ENCODE data around the gene GNAZ. TPM values are rescaled to one million over a fixed set of nuclear protein-coding genes. Genes with fewer than 3 reads are reported as not detected.

Gene GNAZ
- total RNA-seq, 8 experiments from 2014 or later = 3.5 to 47.0 (median 35.9) TPM

DNA sequence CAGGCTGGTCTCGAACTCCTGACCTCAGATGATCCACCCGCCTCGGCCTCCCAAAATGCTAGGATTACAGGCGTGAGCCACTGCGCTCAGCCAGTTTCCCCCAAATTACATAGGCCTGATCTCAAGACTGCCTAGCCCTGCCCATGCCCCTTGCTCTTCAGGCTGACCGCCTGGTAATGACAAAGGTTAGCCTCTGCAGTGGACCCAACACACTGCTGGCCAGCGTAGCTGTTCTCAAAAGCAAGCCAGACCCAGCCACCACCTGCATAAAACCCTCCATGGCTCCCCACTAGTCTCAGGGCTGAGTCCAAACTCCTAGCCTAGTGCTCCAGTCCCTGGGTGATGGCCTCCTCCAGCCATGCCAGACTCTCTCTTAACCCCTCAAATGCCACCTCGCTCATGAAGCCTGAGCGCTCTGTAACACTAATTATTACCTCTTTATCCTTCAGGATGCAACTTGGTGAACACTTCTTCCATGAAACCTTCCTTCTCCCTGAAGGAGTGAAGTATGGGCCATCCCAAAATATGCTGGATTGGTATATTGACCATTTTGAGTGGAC is 72.3 kb downstream of the GNAZ start:
- no peak for ATAC-seq (replicated peaks in 6 of 8)
- Histone ChIP-seq H3K27ac (peak overlapping the region; percentile 9 to 31), H3K4me3 (peak overlapping the region in 2 of 5 donors; percentile 18 to 33), H3K4me1 (replicated peaks in 1 of 2) (peaks cover 34 to 44% of the 10 kb centered on the region in 2 donors)
- in situ Hi-C loops (cut with MboI; ENCODE audit: low pct_unique_long_range_greater_than_20kb in 2 of 9, low sequenced_read_pairs in 9 of 9, unreplicated experiment in 9 of 9) = loop anchor here in 4 of 9 experiments (25.0 kb wide), 2 partner anchors 180 to 355 kb away; no protein-coding TSS in a partner anchor
- WGBS, 10 experiments = 90 to 100% (median 94%) methylated on average over 3 of the region's 9 CpGs; no CpG with 5 or more reads in 7 of the 10 experiments

- H3K27ac ChIP-seq = peak overlapping the region in 1 of 2 donors; percentile 31
Measured at GRCh38 chr22:23143119-23143518, 72.8 kb downstream of the GNAZ start.

GRCh38 chr22:23144432-23144831 is 74.1 kb downstream of the GNAZ start:
- WGBS, 10 experiments = 86 to 100% (median 100%) methylated on average over 1 to 4 of the region's 4 CpGs; no CpG with 5 or more reads in 3 of the 10 experiments
- H3K27ac ChIP-seq = peak overlapping the region in 1 of 2 donors; percentile 31
- H3K4me3 ChIP-seq = peak overlapping the region in 1 of 5 donors; percentile 24
- peaks cover 36 to 50% of the 10 kb centered on the region in 2 donors for H3K4me1 ChIP-seq (replicated peaks in 1 of 2)
- in situ Hi-C loops (cut with MboI; ENCODE audit: low pct_unique_long_range_greater_than_20kb in 2 of 9, low sequenced_read_pairs in 9 of 9, unreplicated experiment in 9 of 9) = loop anchor here in 4 of 9 experiments (25.0 kb wide), 2 partner anchors 182 to 357 kb away; no protein-coding TSS in a partner anchor
- ATAC-seq (replicated peaks in 6 of 8) = no peak

More at GRCh38 chr22:23143119-23143518, 72.8 kb downstream of the GNAZ start:
- no peak for ATAC-seq (replicated peaks in 6 of 8)
- 71 to 100% (median 100%) methylated on average over 1 of the region's 1 CpG; no CpG with 5 or more reads in 2 of the 10 experiments for WGBS, 10 experiments
- H3K4me1 ChIP-seq (replicated peaks in 1 of 2) = peaks cover 34 to 45% of the 10 kb centered on the region in 2 donors
- no peak overlapping the region for H3K4me3 ChIP-seq
- in situ Hi-C loops (cut with MboI; ENCODE audit: low pct_unique_long_range_greater_than_20kb in 2 of 9, low sequenced_read_pairs in 9 of 9, unreplicated experiment in 9 of 9) = loop anchor here in 4 of 9 experiments (25.0 kb wide), 2 partner anchors 181 to 356 kb away; no protein-coding TSS in a partner anchor

DNA sequence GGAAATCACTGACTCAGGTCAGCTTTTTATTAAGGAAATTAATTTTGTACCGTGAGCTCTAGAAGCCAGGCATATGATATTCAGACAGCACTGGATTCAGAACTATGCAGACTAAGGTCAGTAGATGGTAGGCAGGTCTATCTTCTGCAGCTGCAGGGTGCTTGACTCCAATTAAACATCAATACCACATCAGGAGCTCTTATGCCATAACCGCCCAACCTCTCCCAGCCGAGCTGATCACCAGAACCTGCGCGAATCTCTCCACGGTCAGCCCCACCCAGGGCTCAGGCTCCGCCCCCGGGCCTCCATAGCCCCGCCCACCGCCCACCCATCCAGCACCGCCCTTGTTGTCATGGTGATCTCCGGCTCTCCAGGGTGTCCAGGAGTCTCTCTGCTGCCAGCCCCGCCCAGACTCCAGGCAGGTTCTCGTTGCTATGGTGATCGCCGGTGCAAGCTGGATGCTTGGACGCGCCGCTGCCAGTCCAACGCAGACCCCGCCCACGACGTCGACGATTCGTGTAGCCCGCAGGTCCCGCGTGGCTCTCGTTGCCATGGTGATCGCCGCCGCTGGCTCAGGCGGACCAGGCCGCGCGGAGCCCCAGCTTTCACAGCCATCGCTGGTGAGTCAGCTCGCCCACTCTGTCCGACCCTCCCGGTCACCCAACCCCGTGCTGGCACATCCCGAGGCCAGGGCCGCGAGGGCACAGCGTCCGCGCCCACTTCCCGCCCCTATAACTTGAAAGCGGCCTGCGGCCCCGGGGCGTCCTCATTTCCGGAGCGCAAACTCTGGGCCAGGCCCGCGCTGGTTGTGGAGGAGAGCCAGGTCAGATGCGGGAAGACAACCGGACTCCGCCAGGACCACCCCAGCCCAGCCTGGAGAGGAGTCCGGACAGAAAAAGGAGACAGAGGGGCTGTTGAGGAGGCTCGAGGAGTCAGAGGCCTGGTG is 74.9 kb downstream of the GNAZ start, which contains the start of gene RAB36:
Gene RAB36, plus strand, starts transcription at position 546 of the 946 bp plus-strand sequence. CDS start 1,140 bp downstream, outside the sequence.
- ATAC-seq (replicated peaks in 6 of 8) = peak; percentile 82 to 90 (median 86)
- peaks cover 44 to 57% of the 10 kb centered on the region in 2 donors for H3K4me1 ChIP-seq (replicated peaks in 1 of 2)
- H3K27ac ChIP-seq = peak within 1 kb of the TSS; percentile 66 to 87
- in situ Hi-C loops (cut with MboI; ENCODE audit: low pct_unique_long_range_greater_than_20kb in 2 of 9, low sequenced_read_pairs in 9 of 9, unreplicated experiment in 9 of 9) = loop anchor here in 4 of 9 experiments (25.0 kb wide), 2 partner anchors 183 to 358 kb away; no protein-coding TSS in a partner anchor
- H3K4me3 ChIP-seq = peak within 1 kb of the TSS; percentile 37 to 47 (median 44)
- 0 to 60% (median 10%) methylated on average over 1 to 8 of the region's 62 CpGs; no CpG with 5 or more reads in 5 of the 10 experiments for WGBS, 10 experiments

DNA sequence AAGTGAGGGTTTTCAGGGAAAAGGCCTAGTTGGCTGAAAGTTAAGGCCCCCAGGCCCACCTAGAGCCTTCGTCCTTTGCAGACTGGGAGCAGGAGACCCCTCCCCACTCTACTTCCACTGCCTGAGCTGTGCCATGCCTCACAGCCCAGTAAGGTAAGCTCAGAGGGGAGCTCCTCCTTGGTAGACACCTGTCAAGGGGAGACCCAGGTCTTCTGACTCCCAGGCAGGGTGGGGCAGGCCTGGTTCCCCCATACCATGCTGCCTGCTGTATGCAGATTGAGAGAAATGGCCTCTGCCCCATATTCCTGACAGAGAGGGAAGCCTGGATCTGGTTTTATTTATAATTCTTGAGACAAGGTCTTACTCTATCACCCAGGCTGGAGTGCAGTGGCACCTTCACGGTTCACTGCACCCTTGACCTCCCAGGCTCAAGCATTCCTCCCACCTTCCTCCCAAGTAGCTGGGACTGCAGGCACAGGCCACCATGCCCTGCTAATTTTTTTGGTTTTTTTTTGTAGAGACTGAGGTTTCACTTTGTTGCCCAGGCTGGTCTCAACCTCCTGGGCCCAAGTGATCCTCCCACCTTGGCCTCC is 75.7 kb downstream of the GNAZ start:
- Histone ChIP-seq H3K27ac (peak overlapping the region; percentile 66 to 87), H3K4me3 (peak overlapping the region; percentile 37 to 47 (median 44)), H3K4me1 (replicated peaks in 1 of 2) (peaks cover 46 to 58% of the 10 kb centered on the region in 2 donors)
- in situ Hi-C loops (cut with MboI; ENCODE audit: low pct_unique_long_range_greater_than_20kb in 2 of 9, low sequenced_read_pairs in 9 of 9, unreplicated experiment in 9 of 9) = loop anchor here in 4 of 9 experiments (25.0 kb wide), 2 partner anchors 184 to 359 kb away; no protein-coding TSS in a partner anchor
- 0 to 100% (median 50%) methylated on average over 1 to 2 of the region's 2 CpGs; no CpG with 5 or more reads in 5 of the 10 experiments for WGBS, 10 experiments
- no peak for ATAC-seq (replicated peaks in 6 of 8)

- in situ Hi-C loops (cut with MboI; ENCODE audit: low pct_unique_long_range_greater_than_20kb in 2 of 9, low sequenced_read_pairs in 9 of 9, unreplicated experiment in 9 of 9) = loop anchor here in 4 of 9 experiments (25.0 kb wide), 2 partner anchors 184 to 359 kb away; no protein-coding TSS in a partner anchor
- Histone ChIP-seq H3K4me1 (replicated peaks in 1 of 2) (peaks cover 40 to 51% of the 10 kb centered on the region in 2 donors), H3K4me3 (no peak overlapping the region), H3K27ac (peak overlapping the region; percentile 66 to 87)
- ATAC-seq (replicated peaks in 6 of 8) = no peak
- 20 to 100% (median 92%) methylated on average over 1 to 7 of the region's 8 CpGs; no CpG with 5 or more reads in 2 of the 10 experiments for WGBS, 10 experiments
Measured at GRCh38 chr22:23146478-23147205, 76.3 kb downstream of the GNAZ start.

DNA sequence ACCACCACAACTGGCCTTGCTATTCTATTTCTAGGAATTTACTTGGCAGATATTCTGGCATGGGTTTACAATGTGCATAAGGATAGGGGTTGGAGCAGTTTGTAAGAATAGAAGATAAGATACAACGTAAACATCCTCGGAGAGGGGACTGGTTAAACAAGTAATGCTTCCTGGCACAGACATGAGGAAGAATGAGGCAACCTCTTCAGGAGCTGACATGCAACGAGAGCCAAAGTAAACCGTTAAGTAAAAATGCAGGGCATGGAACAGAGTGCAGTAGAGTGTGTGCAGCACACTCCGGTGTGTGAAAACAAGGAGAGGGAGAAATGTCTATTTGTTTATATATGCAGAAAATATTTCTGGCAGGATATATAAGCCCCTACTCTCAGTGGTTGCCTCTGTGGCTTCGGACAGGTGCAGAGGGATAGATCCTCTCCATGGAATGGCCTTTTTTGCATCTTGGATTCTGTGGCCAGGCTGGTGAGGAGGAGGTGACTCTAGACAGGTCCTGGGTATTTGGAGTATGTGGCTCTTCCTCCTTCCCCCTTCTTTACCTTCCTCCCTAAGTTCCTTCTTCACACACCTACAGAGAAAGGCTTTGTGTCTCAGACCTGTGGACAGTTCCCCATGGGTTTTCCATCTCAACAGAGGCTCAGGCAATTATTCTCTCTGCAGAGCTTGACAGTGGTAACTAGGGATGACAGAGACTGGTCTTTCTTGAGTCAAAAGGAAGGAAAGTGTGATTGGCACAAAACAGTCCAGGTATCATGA is 77.5 kb downstream of the GNAZ start:
- Histone ChIP-seq H3K27ac (peak overlapping the region in 1 of 2 donors; percentile 14), H3K4me3 (no peak overlapping the region), H3K4me1 (replicated peaks in 1 of 2) (peaks cover 35 to 43% of the 10 kb centered on the region in 2 donors)
- no peak for ATAC-seq (replicated peaks in 6 of 8)
- WGBS, 10 experiments = 47 to 100% (median 83%) methylated on average over 1 to 6 of the region's 6 CpGs
- in situ Hi-C loops (cut with MboI; ENCODE audit: low pct_unique_long_range_greater_than_20kb in 2 of 9, low sequenced_read_pairs in 9 of 9, unreplicated experiment in 9 of 9) = loop anchor here in 4 of 9 experiments (25.0 kb wide), 2 partner anchors 186 to 361 kb away; no protein-coding TSS in a partner anchor

- in situ Hi-C loops (cut with MboI; ENCODE audit: low pct_unique_long_range_greater_than_20kb in 2 of 9, low sequenced_read_pairs in 9 of 9, unreplicated experiment in 9 of 9) = loop anchor here in 4 of 9 experiments (25.0 kb wide), 3 partner anchors 187 to 362 kb away; no protein-coding TSS in a partner anchor
- H3K27ac ChIP-seq = peak overlapping the region; percentile 73 to 81
- WGBS, 10 experiments = 64 to 93% (median 78%) methylated on average over 3 to 7 of the region's 15 CpGs; no CpG with 5 or more reads in 6 of the 10 experiments
- ATAC-seq (replicated peaks in 6 of 8) = peak in 1 of 8 experiments; percentile 30
- no peak overlapping the region for H3K4me3 ChIP-seq
- H3K4me1 ChIP-seq (replicated peaks in 1 of 2) = peaks cover 32 to 36% of the 10 kb centered on the region in 2 donors
Measured at GRCh38 chr22:23149743-23150238, 79.5 kb downstream of the GNAZ start.

GRCh38 chr22:23150762-23151161 is 80.4 kb downstream of the GNAZ start:
- in situ Hi-C loops (cut with MboI; ENCODE audit: low pct_unique_long_range_greater_than_20kb in 2 of 9, low sequenced_read_pairs in 9 of 9, unreplicated experiment in 9 of 9) = loop anchor here in 1 of 9 experiments (25.0 kb wide), 1 partner anchor 237 kb away; no protein-coding TSS in a partner anchor
- no peak for ATAC-seq (replicated peaks in 6 of 8)
- Histone ChIP-seq H3K27ac (peak overlapping the region; percentile 59 to 81), H3K4me1 (replicated peaks in 1 of 2) (peaks cover 30 to 34% of the 10 kb centered on the region in 2 donors), H3K4me3 (no peak overlapping the region)
- WGBS, 10 experiments = 80 to 100% (median 92%) methylated on average over 1 to 3 of the region's 6 CpGs; no CpG with 5 or more reads in 6 of the 10 experiments

- in situ Hi-C loops (cut with MboI; ENCODE audit: low pct_unique_long_range_greater_than_20kb in 2 of 9, low sequenced_read_pairs in 9 of 9, unreplicated experiment in 9 of 9) = loop anchor here in 1 of 9 experiments (25.0 kb wide), 1 partner anchor 235 kb away; no protein-coding TSS in a partner anchor
- no peak for ATAC-seq (replicated peaks in 6 of 8)
- H3K4me1 ChIP-seq (replicated peaks in 1 of 2) = peaks cover 20 to 27% of the 10 kb centered on the region in 2 donors
- H3K27ac ChIP-seq = peak overlapping the region; percentile 33 to 64
- WGBS, 10 experiments = 90 to 100% (median 100%) methylated on average over 1 to 3 of the region's 16 CpGs; no CpG with 5 or more reads in 7 of the 10 experiments
- H3K4me3 ChIP-seq = no peak overlapping the region
Measured at GRCh38 chr22:23151827-23152226, 81.5 kb downstream of the GNAZ start.
